Transverse colon (tissue), 4 donors: ENCODE results near the gene AMFR. TPM values are rescaled to one million over a fixed set of nuclear protein-coding genes. Genes with fewer than 3 reads are reported as not detected.

ENCODE experiments used
- DNase-seq: peaks from one replicate; pipeline ENCODE4 v3.0.0-alpha.2; 2019
- H3K27ac ChIP-seq, 4 donors: fragments of 200-600 bp; sonication (generic); 2 replicates each; pipeline ENCODE4 v1.5.1; 2016 to 2018; ENCODE audit warnings: inconsistent platforms in 4 of 4
- H3K27me3 ChIP-seq: fragments of 200-600 bp; sonication (generic); 2 replicates; pipeline ENCODE4 v1.5.1; 2017; ENCODE audit warnings: inconsistent platforms
- H3K36me3 ChIP-seq, 4 donors: fragments of 200-600 bp; sonication (generic); 2 replicates each; pipeline ENCODE4 v1.5.1; 2017 to 2019; ENCODE audit warnings: inconsistent platforms in 4 of 4
- H3K4me1 ChIP-seq, 4 donors: fragments of 200-600 bp; sonication (generic); 2 replicates each; pipeline ENCODE4 v1.5.1; 2017 to 2020; ENCODE audit warnings: inconsistent platforms in 4 of 4
- H3K4me3 ChIP-seq, 4 donors: fragments of 200-600 bp; sonication (generic); 1 replicate in 1 of 4; 2 replicates in 3 of 4; pipeline versions ENCODE4 v1.5.1 to v1.6.1; 2017 to 2019; ENCODE audit warnings: inconsistent platforms in 4 of 4
- H3K9me3 ChIP-seq, 2 donors: fragments of 200-600 bp; sonication (generic); 2 replicates each; pipeline ENCODE4 v1.5.1; 2017 to 2019; ENCODE audit warnings: inconsistent platforms in 2 of 2
- EP300 ChIP-seq: sonication (generic); formaldehyde crosslinking; IDR thresholded peaks from one replicate; pipeline ENCODE4 v1.6.1; 2017; ENCODE audit warnings: antibody characterized with exemption, low read depth
- POLR2A ChIP-seq: fragments of 450-650 bp; IDR thresholded peaks from one replicate; pipeline ENCODE4 v1.6.1; 2016; ENCODE audit warnings: antibody characterized with exemption, mild to moderate bottlenecking, moderate library complexity
- POLR2AphosphoS5 ChIP-seq, 3 donors: sonication (generic); formaldehyde crosslinking; IDR thresholded peaks; one replicate each; pipeline ENCODE4 v1.6.1; 2016; ENCODE audit warnings: antibody characterized with exemption in 3 of 3
- WGBS, 2 donors: methylation state at CpG; one replicate each; pipeline ENCODE4 v1.1.5; 2018; ENCODE audit warnings: low coverage in 1 of 2; 5-methylcytosine and 5-hydroxymethylcytosine counted together
- in situ Hi-C, 4 donors: fragments of 200-750 bp; cut with MboI; loops; one replicate each; pipeline versions ENCODE4 v1.15.0 to v1.15.1; 2017; ENCODE audit warnings: low sequenced_read_pairs in 3 of 4, low pct_ligation_motif_present in 1 of 4, low pct_unique_long_range_greater_than_20kb in 1 of 4
- intact Hi-C: fragments of 100-400 bp; cut with DNase I; formaldehyde crosslinking; loops from one replicate; pipeline ENCODE4 v1.15.1; 2023; ENCODE audit warnings: low total_unique reads
- total RNA-seq, 4 donors: library from RNA; depleted of rRNA; stranded (reverse); fragments of >200 nt; gene quantifications; one replicate each; pipeline ENCODE4 v1.1.0, GENCODE V29; 2016
- TF ChIP-seq, protein P1 (sequence below), 5 experiments: fragments of 200-600 bp in 3 of 5; fragments of 450-650 bp in 2 of 5; sonication (generic) in 3 of 5; IDR thresholded peaks; 1 replicate in 2 of 5; 2 replicates in 3 of 5; pipeline ENCODE4 v1.5.1; 2016 to 2017; ENCODE audit warnings: antibody characterized with exemption in 5 of 5, inconsistent platforms in 3 of 5, mild to moderate bottlenecking in 2 of 5, moderate library complexity in 1 of 5

AMFR gene
- total RNA-seq, 4 donors from 2014 or later, result 60.7 to 156 (median 114) TPM

DNA sequence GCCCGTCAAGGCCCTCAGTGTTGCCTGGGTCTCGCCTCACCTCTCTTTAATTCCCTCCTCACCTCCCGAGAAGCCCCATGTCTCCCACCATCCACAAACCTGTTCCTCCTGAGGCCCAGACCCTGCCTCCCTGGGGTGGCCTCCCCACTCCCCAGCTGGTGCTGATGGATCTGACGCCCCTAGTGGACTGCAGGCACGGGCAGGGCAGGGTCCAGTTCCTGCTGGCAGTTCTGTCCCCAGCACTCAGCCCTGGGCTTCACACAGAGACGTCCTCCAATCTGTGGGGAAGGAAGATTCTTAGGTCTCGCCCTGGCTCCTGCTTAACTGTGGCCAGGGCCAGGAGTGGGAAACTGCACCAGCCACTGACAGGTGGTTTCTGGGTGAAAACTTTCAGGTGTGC lies 108.8 kb downstream of the AMFR start:
- WGBS, 2 donors, result 87% methylated on average over 7 of the region's 7 CpGs; no CpG with 5 or more reads in 1 of the 2 donors
- intact Hi-C loops, result no loop called here
- no peak overlapping the region for H3K27ac ChIP-seq

DNA sequence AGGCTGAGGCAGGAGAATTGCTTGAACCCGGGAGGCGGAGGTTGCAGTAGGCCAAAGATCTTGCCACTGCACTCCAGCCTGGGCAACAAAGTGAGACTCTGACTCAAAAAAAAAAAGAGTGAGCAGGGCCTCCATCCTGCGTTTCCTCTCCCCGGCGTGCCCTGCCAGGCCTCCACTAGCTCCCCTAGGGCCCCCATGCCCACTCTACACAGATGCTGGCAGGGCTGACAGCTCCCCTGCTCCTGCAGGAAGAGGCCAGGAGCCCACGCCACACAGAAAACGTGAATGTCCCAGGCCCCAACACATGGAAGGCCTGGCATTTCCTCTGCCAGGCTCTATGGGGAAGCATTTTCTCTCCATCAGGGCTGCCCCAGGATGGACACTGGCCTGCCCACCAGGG lies 109.4 kb downstream of the AMFR start:
- TF ChIP-seq POLR2A, result no peak
- TF ChIP-seq EP300, result no peak
- TF ChIP-seq, protein P1, sequence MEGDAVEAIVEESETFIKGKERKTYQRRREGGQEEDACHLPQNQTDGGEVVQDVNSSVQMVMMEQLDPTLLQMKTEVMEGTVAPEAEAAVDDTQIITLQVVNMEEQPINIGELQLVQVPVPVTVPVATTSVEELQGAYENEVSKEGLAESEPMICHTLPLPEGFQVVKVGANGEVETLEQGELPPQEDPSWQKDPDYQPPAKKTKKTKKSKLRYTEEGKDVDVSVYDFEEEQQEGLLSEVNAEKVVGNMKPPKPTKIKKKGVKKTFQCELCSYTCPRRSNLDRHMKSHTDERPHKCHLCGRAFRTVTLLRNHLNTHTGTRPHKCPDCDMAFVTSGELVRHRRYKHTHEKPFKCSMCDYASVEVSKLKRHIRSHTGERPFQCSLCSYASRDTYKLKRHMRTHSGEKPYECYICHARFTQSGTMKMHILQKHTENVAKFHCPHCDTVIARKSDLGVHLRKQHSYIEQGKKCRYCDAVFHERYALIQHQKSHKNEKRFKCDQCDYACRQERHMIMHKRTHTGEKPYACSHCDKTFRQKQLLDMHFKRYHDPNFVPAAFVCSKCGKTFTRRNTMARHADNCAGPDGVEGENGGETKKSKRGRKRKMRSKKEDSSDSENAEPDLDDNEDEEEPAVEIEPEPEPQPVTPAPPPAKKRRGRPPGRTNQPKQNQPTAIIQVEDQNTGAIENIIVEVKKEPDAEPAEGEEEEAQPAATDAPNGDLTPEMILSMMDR (IDR thresholded peaks at IDR 0.05), result no peak
- no peak for TF ChIP-seq POLR2AphosphoS5 (IDR thresholded peaks at IDR 0.05)
- no peak overlapping the region for H3K4me3 ChIP-seq
- WGBS, 2 donors, result 90% methylated on average over 7 of the region's 7 CpGs; no CpG with 5 or more reads in 1 of the 2 donors
- no peaks in the 10 kb centered on the region for H3K9me3 ChIP-seq
- DNase-seq, result no peak
- no peaks in the 10 kb centered on the region for H3K27me3 ChIP-seq
- H3K4me1 ChIP-seq, result peaks cover 0 to 10% (median 3%) of the 10 kb centered on the region in 4 donors
- in situ Hi-C loops, result loop anchor here (5.0 to 25.0 kb wide), 5 partner anchors 271 to 374 kb away; no protein-coding TSS in a partner anchor
- no peaks in the 10 kb centered on the region for H3K36me3 ChIP-seq
- intact Hi-C loops, result no loop called here
- no peak overlapping the region for H3K27ac ChIP-seq

More for the DNA sequence above, 108.8 kb downstream of the AMFR start:
- TF ChIP-seq, protein P1 (IDR thresholded peaks at IDR 0.05), result no peak
- no peak for TF ChIP-seq POLR2A
- TF ChIP-seq POLR2AphosphoS5 (IDR thresholded peaks at IDR 0.05), result no peak
- TF ChIP-seq EP300, result no peak
- Histone ChIP-seq H3K4me1 (peaks cover 0 to 10% (median 3%) of the 10 kb centered on the region in 4 donors), H3K9me3 (no peaks in the 10 kb centered on the region), H3K27me3 (no peaks in the 10 kb centered on the region), H3K36me3 (no peaks in the 10 kb centered on the region), H3K4me3 (no peak overlapping the region)
- in situ Hi-C loops, result loop anchor here (5.0 to 25.0 kb wide), 5 partner anchors 272 to 374 kb away; no protein-coding TSS in a partner anchor
- no peak for DNase-seq

DNA sequence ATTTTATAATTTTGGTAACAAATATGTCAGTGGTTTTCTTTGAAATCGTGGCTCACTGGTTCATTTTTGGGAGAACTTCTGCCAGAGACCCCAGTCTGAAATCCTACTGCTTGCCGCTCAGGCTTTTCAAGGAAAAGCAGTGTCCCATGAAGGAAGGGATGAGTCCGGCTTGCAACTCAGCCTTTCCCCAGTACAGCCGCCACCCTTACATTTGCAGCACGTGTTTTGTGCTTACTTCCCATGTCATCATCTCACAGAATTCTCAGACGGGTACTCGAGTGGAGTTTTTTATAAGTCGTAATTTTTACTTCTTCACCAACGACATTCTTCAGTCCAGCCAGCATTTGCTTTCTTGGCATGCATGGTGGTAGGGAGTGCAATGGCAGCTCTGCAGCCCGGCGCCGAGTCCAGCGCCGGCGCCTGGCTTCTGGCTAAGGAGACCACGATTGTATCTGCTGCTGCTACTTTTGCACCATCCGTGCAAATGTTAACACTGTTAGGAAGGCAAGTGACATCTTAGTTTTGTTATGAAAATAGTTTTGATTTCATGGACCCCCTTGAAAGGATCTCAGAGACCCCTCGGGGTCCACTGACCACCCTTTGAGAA lies 111.0 kb downstream of the AMFR start:
- H3K36me3 ChIP-seq, result no peaks in the 10 kb centered on the region
- intact Hi-C loops, result no loop called here
- H3K9me3 ChIP-seq, result no peaks in the 10 kb centered on the region
- H3K4me3 ChIP-seq, result no peak overlapping the region
- H3K27me3 ChIP-seq, result no peaks in the 10 kb centered on the region
- 71 to 75% methylated on average over 16 to 18 of the region's 18 CpGs for WGBS, 2 donors
- in situ Hi-C loops, result loop anchor here in 3 of 4 donors (10.0 to 25.0 kb wide), 3 partner anchors 270 to 370 kb away; no protein-coding TSS in a partner anchor
- no peak for DNase-seq
- no peak for TF ChIP-seq EP300
- TF ChIP-seq, protein P1 (IDR thresholded peaks at IDR 0.05), result no peak
- TF ChIP-seq POLR2AphosphoS5 (IDR thresholded peaks at IDR 0.05), result no peak
- no peak for TF ChIP-seq POLR2A
- H3K27ac ChIP-seq, result no peak overlapping the region
- H3K4me1 ChIP-seq, result peaks cover 0 to 10% (median 3%) of the 10 kb centered on the region in 4 donors

DNA sequence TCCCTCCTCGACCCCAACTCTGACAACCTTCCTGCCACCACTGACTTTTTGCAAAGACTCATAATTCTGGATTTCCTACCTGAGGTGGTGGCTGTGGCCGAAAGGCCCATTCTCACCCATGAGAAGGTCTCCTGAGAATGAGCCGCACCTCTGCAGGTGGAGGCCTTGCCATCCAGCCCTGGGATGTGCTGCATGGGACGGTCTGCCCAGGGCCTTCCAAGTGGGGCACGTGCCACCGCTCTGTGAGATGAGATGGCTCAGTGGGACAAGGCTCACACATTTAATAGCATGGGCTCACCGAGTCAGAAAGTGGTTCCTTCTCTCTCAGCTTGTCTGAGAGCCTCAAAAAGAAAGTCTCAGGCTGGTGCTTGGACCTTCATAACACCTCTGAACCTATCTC lies 112.8 kb downstream of the AMFR start:
- Histone ChIP-seq H3K27me3 (no peaks in the 10 kb centered on the region), H3K27ac (no peak overlapping the region), H3K9me3 (no peaks in the 10 kb centered on the region), H3K4me3 (no peak overlapping the region), H3K4me1 (no peaks in the 10 kb centered on the region), H3K36me3 (no peaks in the 10 kb centered on the region)
- in situ Hi-C loops, result loop anchor here in 3 of 4 donors (10.0 to 25.0 kb wide), 3 partner anchors 268 to 368 kb away; no protein-coding TSS in a partner anchor
- no peak for TF ChIP-seq POLR2A
- TF ChIP-seq EP300, result no peak
- TF ChIP-seq POLR2AphosphoS5 (IDR thresholded peaks at IDR 0.05), result no peak
- TF ChIP-seq, protein P1 (IDR thresholded peaks at IDR 0.05), result no peak
- WGBS, 2 donors, result 91% methylated on average over 7 of the region's 7 CpGs; no CpG with 5 or more reads in 1 of the 2 donors
- intact Hi-C loops, result no loop called here
- no peak for DNase-seq
